GM20000 (cell line): ENCODE data around the gene HACD2.

Experiments used
- DNase-seq: peaks from one replicate; pipeline ENCODE4 v3.0.0; 2012; ENCODE audit warnings: low spot score
- CTCF ChIP-seq: IDR thresholded peaks from 2 replicates; pipeline ENCODE4 v1.5.1; 2012; ENCODE audit warnings: mild to moderate bottlenecking, control low read depth; ENCODE audit errors: extremely low read depth, missing control alignments

The HACD2 gene

GRCh38 chr3:123583561-123583960 is 1.3 kb downstream of the HACD2 start:
- TF ChIP-seq CTCF: no peak
- no peak for DNase-seq

- TF ChIP-seq CTCF: no peak
- DNase-seq: no peak
Observed at GRCh38 chr3:123582315-123582714, 2.5 kb downstream of the HACD2 start.

- DNase-seq: peak; percentile 34
- no peak for TF ChIP-seq CTCF
Observed at GRCh38 chr3:123576122-123576521, 8.7 kb downstream of the HACD2 start.

GRCh38 chr3:123571973-123572365 is 12.9 kb downstream of the HACD2 start:
- no peak for DNase-seq
- no peak for TF ChIP-seq CTCF

GRCh38 chr3:123571264-123571972 is 13.4 kb downstream of the HACD2 start:
- no peak for TF ChIP-seq CTCF
- no peak for DNase-seq

- DNase-seq: no peak
- TF ChIP-seq CTCF: no peak
Observed at GRCh38 chr3:123568875-123569274, 16.0 kb downstream of the HACD2 start.

GRCh38 chr3:123568034-123568433 is 16.8 kb downstream of the HACD2 start:
- TF ChIP-seq CTCF: no peak
- DNase-seq: no peak
